Upper lobe of left lung (tissue), 6 donors: Measurements from ENCODE around the gene TRHDE. TPM values are rescaled to one million over a fixed set of nuclear protein-coding genes. Genes with fewer than 3 reads are reported as not detected.

Experiments
- ATAC-seq, 2 donors: fragments of 200-7000 bp; cut with Tn5 transposase; one replicate each; pipeline ENCODE4 v1.9.1; 2022; ENCODE audit warnings: mild to moderate bottlenecking in 2 of 2, moderate library complexity in 2 of 2; ENCODE audit not compliant: low FRiP score in 2 of 2
- DNase-seq, 2 donors: peaks; one replicate each; pipeline ENCODE4 v3.0.0-alpha.2; 2019 to 2020
- H3K27ac ChIP-seq, 4 donors: fragments of 200-600 bp; sonication (generic); one replicate each; pipeline ENCODE4 v1.5.1; 2016 to 2019
- H3K27me3 ChIP-seq, 4 donors: fragments of 200-600 bp; sonication (generic); one replicate each; pipeline ENCODE4 v1.5.1; 2017 to 2019
- H3K36me3 ChIP-seq, 4 donors: fragments of 200-600 bp; sonication (generic); one replicate each; pipeline ENCODE4 v1.5.1; 2016 to 2019
- H3K4me1 ChIP-seq, 4 donors: fragments of 200-600 bp; sonication (generic); one replicate each; pipeline ENCODE4 v1.5.1; 2018 to 2019
- H3K4me3 ChIP-seq, 4 donors: fragments of 200-600 bp; sonication (generic); one replicate each; pipeline ENCODE4 v1.5.1; 2017 to 2019; ENCODE audit warnings: mild to moderate bottlenecking in 2 of 4, moderate library complexity in 1 of 4
- H3K9me3 ChIP-seq, 4 donors: fragments of 200-600 bp; sonication (generic); one replicate each; pipeline ENCODE4 v1.5.1; 2018 to 2019
- EP300 ChIP-seq, 4 donors: sonication (generic); formaldehyde crosslinking; IDR thresholded peaks; one replicate each; pipeline ENCODE4 v1.5.1; 2017; ENCODE audit warnings: antibody characterized with exemption in 4 of 4, control low read depth in 2 of 4
- POLR2A ChIP-seq, 4 donors: fragments of 450-650 bp; IDR thresholded peaks; one replicate each; pipeline ENCODE4 v1.5.1; 2016 to 2017; ENCODE audit warnings: antibody characterized with exemption in 4 of 4, mild to moderate bottlenecking in 2 of 4
- POLR2AphosphoS5 ChIP-seq, 2 donors: sonication (generic); formaldehyde crosslinking; IDR thresholded peaks; one replicate each; pipeline ENCODE4 v1.5.1; 2017; ENCODE audit warnings: antibody characterized with exemption in 2 of 2
- WGBS, 2 donors: methylation state at CpG; one replicate each; pipeline ENCODE4 v1.1.5; 2017 to 2018; 5-methylcytosine and 5-hydroxymethylcytosine counted together
- total RNA-seq, 6 donors: library from RNA; depleted of rRNA in 4 of 6; stranded (reverse); fragments of >200 nt in 4 of 6; gene quantifications; one replicate each; pipeline versions ENCODE4 v1.1.0 to v1.2.1, GENCODE V29; 2016 to 2021
- TF ChIP-seq, protein P1 (sequence below), 6 experiments: fragments of 450-650 bp in 4 of 6; fragments of 200-600 bp in 2 of 6; sonication (generic) in 2 of 6; IDR thresholded peaks; one replicate each; pipeline ENCODE4 v1.5.1; 2016 to 2019; ENCODE audit warnings: antibody characterized with exemption in 6 of 6
- donor health status: DM: no; HTN: no; CAD: no; lungs with moderate emphysema.
- donor health status: DM: no; HTN: yes; CAD: no; lungs with severe emphysema.

The TRHDE gene
- total RNA-seq, 6 donors from 2014 or later: 2.9 to 21.0 (median 14.3) TPM

DNA sequence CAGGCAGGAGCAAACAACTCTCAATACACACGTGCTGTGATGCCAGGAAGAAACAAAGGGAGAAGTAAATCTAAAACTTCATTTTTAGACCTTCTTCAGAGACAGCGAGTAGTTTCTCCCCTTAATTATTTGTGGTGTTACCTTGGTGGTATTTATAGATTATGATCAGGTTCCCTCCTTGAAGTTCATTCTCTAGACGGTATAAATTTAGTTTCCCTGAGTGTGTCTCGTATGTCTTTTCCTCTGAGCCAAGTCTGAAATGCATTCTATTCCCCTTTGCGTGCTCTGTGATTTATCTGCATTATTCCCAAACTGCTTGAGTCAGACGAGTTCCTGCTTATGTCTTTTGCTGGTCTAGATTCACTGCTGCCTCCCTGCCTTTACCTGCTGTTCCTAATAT, 65.2 kb downstream of the TRHDE start:
- Histone ChIP-seq H3K27me3 (no peaks in the 10 kb centered on the region), H3K4me3 (no peak overlapping the region), H3K4me1 (no peaks in the 10 kb centered on the region), H3K9me3 (no peaks in the 10 kb centered on the region), H3K27ac (no peak overlapping the region), H3K36me3 (no peaks in the 10 kb centered on the region)
- WGBS, 2 donors: 56 to 63% methylated on average over 6 of the region's 6 CpGs
- TF ChIP-seq EP300 (IDR thresholded peaks at IDR 0.05) (no peak), POLR2AphosphoS5 (IDR thresholded peaks at IDR 0.05) (no peak), POLR2A (IDR thresholded peaks at IDR 0.05) (no peak)
- TF ChIP-seq, protein P1, sequence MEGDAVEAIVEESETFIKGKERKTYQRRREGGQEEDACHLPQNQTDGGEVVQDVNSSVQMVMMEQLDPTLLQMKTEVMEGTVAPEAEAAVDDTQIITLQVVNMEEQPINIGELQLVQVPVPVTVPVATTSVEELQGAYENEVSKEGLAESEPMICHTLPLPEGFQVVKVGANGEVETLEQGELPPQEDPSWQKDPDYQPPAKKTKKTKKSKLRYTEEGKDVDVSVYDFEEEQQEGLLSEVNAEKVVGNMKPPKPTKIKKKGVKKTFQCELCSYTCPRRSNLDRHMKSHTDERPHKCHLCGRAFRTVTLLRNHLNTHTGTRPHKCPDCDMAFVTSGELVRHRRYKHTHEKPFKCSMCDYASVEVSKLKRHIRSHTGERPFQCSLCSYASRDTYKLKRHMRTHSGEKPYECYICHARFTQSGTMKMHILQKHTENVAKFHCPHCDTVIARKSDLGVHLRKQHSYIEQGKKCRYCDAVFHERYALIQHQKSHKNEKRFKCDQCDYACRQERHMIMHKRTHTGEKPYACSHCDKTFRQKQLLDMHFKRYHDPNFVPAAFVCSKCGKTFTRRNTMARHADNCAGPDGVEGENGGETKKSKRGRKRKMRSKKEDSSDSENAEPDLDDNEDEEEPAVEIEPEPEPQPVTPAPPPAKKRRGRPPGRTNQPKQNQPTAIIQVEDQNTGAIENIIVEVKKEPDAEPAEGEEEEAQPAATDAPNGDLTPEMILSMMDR (IDR thresholded peaks at IDR 0.05): no peak
- ATAC-seq (no peak), DNase-seq (no peak)

DNA sequence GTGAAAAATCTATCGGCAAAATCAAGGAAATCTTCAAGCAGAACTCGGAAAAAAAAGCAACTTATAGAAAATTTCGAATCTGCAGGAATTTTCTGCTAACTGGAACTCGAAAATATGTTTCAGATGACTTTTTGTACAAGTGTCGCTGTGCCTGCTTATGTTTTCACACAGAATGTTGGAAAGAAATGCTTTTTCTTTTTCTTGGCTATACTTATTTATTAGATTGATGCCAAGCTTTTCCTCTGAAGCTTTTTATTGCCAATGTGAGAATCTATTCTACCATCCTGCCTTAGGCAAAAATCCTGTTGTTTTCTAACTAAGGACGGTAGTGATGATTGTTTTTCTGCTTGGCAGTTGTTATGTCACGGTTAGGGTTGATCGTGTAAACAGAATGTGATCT, 65.8 kb downstream of the TRHDE start:
- H3K9me3 ChIP-seq: no peaks in the 10 kb centered on the region
- H3K4me1 ChIP-seq: no peaks in the 10 kb centered on the region
- H3K36me3 ChIP-seq: no peaks in the 10 kb centered on the region
- DNase-seq: no peak
- WGBS, 2 donors: 79 to 86% methylated on average over 8 of the region's 8 CpGs
- ATAC-seq: no peak
- no peak overlapping the region for H3K4me3 ChIP-seq
- H3K27me3 ChIP-seq: no peaks in the 10 kb centered on the region
- H3K27ac ChIP-seq: no peak overlapping the region
- TF ChIP-seq POLR2A (IDR thresholded peaks at IDR 0.05): no peak
- no peak for TF ChIP-seq POLR2AphosphoS5 (IDR thresholded peaks at IDR 0.05)
- TF ChIP-seq, protein P1 (IDR thresholded peaks at IDR 0.05): no peak

DNA sequence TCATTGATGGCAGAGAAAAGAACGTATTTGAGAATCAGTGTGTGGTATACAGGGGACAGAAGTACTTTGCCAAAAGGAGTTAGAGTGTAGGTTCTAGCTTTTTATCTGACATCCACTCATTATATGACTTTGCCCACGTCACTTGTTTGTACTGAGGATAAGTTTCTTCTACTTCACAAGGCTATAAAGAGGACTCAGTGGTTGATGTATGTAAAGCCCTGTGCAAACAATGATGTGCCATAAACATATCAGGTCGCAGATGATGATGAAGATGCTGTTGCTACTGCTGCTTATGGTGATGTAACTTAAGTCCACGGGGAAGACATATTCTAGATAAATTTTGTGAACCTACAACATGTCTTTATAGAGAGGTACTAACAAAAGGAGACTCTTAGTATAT, 66.3 kb downstream of the TRHDE start:
- H3K36me3 ChIP-seq: no peaks in the 10 kb centered on the region
- no peaks in the 10 kb centered on the region for H3K27me3 ChIP-seq
- 68 to 72% methylated on average over 4 of the region's 4 CpGs for WGBS, 2 donors
- ATAC-seq: no peak
- no peak for DNase-seq
- H3K27ac ChIP-seq: no peak overlapping the region
- no peaks in the 10 kb centered on the region for H3K4me1 ChIP-seq
- no peak for TF ChIP-seq EP300 (IDR thresholded peaks at IDR 0.05)
- TF ChIP-seq POLR2A (IDR thresholded peaks at IDR 0.05): no peak
- TF ChIP-seq, protein P1 (IDR thresholded peaks at IDR 0.05): no peak
- no peak for TF ChIP-seq POLR2AphosphoS5 (IDR thresholded peaks at IDR 0.05)
- H3K4me3 ChIP-seq: no peak overlapping the region
- no peaks in the 10 kb centered on the region for H3K9me3 ChIP-seq

DNA sequence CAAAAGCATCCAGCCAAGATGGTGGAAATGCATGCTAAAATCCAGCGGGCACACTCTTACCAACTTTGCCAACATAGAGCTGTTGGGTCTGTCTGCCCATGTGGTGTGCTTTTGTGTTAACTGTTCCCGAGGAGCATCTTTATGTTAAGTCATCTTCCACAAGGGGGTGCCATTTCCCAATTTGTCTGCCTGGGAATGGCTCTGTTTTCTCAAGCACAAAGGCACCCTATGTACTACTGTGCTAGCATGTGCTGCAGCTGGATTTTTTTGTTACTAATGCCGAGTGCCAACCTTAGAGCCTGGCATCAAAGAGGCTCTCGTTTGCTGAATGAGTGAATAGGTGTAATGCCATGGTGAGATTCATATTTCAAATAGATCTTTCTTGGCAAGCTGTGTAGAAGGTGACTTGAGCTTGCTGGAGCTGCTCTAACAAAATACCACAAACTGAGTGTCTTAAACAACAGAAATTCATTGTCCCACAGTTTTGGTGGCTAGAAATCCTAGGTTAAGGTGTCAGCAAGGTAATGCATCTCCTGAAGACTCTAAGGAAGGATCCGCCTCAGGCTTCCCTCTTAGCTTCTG, 74.3 kb downstream of the TRHDE start:
- Histone ChIP-seq H3K4me3 (no peak overlapping the region), H3K9me3 (no peaks in the 10 kb centered on the region), H3K27me3 (no peaks in the 10 kb centered on the region), H3K36me3 (no peaks in the 10 kb centered on the region), H3K4me1 (no peaks in the 10 kb centered on the region), H3K27ac (no peak overlapping the region)
- peak; percentile 73 to 76 for ATAC-seq
- TF ChIP-seq POLR2AphosphoS5 (IDR thresholded peaks at IDR 0.05) (no peak), POLR2A (IDR thresholded peaks at IDR 0.05) (no peak), EP300 (IDR thresholded peaks at IDR 0.05) (no peak)
- TF ChIP-seq, protein P1 (IDR thresholded peaks at IDR 0.05): peak in 4 of 6 experiments; percentile 13 to 57 (median 42)
- peak in 1 of 2 donors; percentile 30 for DNase-seq
- 9 to 29% methylated on average over 4 to 5 of the region's 5 CpGs for WGBS, 2 donors

DNA sequence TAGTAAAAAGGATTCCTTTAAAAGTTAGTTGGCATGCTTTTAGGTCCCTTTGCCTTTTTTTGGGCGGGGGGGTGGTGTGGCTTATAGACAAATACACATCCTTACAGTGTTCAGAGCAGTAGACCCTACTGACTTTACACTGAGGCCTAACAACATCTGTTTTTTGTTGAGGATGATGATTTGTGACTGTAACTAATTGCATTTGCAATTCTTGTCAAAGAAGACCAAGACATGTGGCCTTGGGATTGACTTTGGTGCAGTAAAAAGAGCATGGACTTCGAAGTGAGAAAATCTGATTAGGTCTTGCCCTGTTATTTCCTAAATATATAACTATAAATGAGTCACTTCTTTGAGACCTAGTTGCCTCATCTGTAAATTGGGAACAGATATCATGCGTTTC, 77.3 kb downstream of the TRHDE start:
- DNase-seq: no peak
- no peaks in the 10 kb centered on the region for H3K27me3 ChIP-seq
- 66 to 67% methylated on average over 3 of the region's 3 CpGs for WGBS, 2 donors
- ATAC-seq: no peak
- H3K4me1 ChIP-seq: no peaks in the 10 kb centered on the region
- H3K9me3 ChIP-seq: no peaks in the 10 kb centered on the region
- no peak overlapping the region for H3K27ac ChIP-seq
- H3K36me3 ChIP-seq: no peaks in the 10 kb centered on the region
- no peak overlapping the region for H3K4me3 ChIP-seq
- no peak for TF ChIP-seq POLR2AphosphoS5 (IDR thresholded peaks at IDR 0.05)
- TF ChIP-seq POLR2A (IDR thresholded peaks at IDR 0.05): no peak
- no peak for TF ChIP-seq EP300 (IDR thresholded peaks at IDR 0.05)
- TF ChIP-seq, protein P1 (IDR thresholded peaks at IDR 0.05): no peak
